HFF-Myc (cell line): ENCODE data around the gene CYP27A1.

Source experiments
- DNase-seq: peaks from one replicate; pipeline ENCODE4 v3.0.0-alpha.2; 2011; ENCODE audit warnings: low read depth; ENCODE audit errors: extremely low read depth
- H3K4me3 ChIP-seq: replicated peaks from 2 replicates; pipeline ENCODE4 v1.5.1; 2011; ENCODE audit warnings: low read depth, mild to moderate bottlenecking, control low read depth, low read length
- TF ChIP-seq, protein P1 (sequence below): IDR thresholded peaks from 2 replicates; pipeline ENCODE4 v1.5.1; 2012; ENCODE audit warnings: mild to moderate bottlenecking, low read depth, low read length, control low read depth; ENCODE audit errors: missing control alignments

CYP27A1 gene

DNA sequence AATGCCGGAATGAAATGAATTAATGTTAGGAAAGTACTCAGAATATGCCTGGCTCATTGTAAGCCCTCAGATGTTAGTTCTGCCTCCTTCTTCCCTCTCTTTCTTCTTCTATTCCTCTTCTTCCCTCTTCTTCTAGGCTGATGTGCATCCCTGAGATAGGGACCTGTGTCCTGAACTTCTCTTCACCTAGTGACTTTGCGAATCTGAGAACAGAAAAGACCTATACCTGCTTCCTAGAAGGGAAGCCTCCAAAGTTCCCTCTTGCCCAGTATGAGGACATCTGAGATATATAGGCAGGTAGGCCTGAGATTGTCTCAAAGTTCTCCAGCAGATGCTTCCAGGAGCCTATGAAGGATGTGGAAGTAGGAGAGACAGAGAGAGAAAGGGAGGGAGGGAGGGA, 8.1 kb upstream of the CYP27A1 start:
- H3K4me3 ChIP-seq, result no peak overlapping the region
- TF ChIP-seq, protein P1, sequence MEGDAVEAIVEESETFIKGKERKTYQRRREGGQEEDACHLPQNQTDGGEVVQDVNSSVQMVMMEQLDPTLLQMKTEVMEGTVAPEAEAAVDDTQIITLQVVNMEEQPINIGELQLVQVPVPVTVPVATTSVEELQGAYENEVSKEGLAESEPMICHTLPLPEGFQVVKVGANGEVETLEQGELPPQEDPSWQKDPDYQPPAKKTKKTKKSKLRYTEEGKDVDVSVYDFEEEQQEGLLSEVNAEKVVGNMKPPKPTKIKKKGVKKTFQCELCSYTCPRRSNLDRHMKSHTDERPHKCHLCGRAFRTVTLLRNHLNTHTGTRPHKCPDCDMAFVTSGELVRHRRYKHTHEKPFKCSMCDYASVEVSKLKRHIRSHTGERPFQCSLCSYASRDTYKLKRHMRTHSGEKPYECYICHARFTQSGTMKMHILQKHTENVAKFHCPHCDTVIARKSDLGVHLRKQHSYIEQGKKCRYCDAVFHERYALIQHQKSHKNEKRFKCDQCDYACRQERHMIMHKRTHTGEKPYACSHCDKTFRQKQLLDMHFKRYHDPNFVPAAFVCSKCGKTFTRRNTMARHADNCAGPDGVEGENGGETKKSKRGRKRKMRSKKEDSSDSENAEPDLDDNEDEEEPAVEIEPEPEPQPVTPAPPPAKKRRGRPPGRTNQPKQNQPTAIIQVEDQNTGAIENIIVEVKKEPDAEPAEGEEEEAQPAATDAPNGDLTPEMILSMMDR, result no peak
- DNase-seq, result no peak

DNA sequence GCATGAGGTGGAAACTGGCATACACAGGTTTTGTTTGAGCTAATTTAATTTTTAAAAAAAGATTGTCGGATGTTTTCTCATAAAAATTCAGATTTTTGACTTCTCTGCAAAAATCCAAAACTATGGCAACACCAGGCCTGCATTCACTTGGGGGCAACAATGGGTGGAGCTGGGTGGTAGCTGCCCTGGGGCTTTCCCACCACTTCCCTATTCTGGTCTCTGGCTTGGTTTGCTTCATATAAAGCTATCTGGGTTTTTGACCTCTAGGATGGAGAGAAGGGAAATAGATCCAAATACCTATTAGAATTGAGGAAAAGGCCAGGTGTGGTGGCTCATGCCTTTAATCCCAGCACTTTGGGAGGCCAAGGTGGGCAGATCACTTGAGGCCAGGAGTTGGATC, 5.5 kb upstream of the CYP27A1 start:
- no peak for DNase-seq
- TF ChIP-seq, protein P1, result no peak
- H3K4me3 ChIP-seq, result no peak overlapping the region

DNA sequence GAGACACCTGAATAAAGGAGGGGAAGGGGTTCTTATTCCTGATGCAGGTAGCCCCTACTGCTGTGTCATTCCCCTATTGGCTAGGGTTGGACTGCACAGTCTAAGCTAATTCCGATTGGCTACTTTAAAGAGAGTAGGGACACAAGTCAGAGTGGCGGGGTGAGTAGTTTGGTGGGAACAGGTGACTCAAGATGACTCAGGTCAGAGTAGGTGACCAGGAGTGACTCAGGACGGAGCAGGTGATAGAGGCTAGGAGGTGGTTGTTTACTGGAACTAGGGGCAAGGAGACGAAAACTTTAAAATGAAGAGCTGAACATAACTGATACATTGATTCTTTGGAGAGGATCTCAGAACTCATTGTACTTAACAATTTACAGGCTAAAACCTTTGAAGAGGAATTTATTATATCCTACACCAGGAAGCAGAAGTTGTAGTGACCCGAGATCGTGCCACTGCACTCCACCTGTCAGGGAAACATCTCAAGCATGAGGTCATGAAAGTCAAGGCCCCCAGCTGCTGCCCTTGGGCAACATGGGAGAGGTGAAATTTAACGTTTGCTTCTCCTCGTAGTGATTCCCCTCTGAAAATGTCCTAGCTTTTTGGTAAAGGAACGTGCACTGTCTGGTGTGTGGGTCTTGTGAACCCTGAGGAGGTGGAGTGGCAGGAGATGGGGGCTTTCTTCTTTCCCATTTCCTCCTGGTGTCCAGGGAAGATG, 4.5 kb upstream of the CYP27A1 start:
- H3K4me3 ChIP-seq, result no peak overlapping the region
- no peak for DNase-seq
- TF ChIP-seq, protein P1, result no peak

- TF ChIP-seq, protein P1, result no peak
- DNase-seq, result no peak
- H3K4me3 ChIP-seq, result no peak overlapping the region
Observed at GRCh38 chr2:218780046-218780445, 1.9 kb upstream of the CYP27A1 start.

DNA sequence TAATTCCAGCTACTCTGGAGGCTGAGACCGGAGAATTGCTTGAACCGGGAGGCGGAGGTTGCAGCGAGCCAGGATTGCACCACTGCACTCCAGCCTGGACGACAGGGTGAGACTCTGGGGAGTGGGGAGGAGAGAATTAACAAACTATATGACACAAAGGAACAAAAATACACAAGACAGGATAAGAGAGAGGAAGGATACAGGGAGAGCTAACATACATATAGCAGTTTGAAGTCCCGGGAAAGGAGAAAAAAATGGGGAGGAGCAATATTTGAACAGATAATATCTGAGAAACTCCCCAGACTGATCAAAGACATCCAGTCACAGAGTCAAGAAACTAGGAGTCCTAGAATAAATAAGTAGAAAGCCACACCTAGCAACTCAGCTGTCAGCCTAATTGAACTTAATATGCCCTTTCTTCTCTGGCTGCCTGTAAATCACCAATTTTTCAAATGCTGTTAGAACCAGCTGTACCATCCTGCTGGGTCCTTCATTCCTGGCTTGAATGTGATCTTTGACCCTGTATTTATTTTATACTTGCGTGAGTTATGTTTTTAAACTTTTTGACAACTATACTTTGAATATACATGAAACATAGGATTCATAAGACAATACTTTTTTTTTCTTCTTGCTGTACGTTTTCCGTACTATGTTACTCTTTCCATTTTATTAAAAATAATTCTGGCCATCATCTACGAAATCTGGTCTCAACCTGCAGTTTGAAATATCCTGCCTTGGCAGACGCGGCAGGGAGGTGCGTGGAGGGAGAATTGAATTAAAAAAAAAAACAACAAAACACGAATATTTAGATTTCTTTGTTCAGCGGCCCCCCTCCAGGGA, 876 bp upstream of the CYP27A1 start:
- DNase-seq, result no peak
- H3K4me3 ChIP-seq, result peak overlapping the region; percentile 42
- TF ChIP-seq, protein P1, result no peak

DNA sequence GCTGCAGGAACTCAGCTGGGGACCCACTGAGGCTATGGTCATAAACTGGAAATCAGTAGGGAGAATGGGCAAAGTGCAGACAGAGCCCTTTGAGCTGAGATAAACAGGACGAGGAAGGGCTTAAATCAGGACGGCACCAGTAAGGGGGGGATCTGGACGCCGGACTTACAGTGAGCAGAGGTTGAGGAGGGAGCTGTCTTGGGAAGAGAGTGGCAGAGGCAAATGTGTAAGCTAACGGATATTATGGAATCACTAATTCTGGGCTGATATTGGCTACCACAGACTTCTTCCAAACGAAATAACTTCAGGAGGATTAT, 539 bp downstream of the CYP27A1 start:
- no peak for DNase-seq
- TF ChIP-seq, protein P1, result no peak
- H3K4me3 ChIP-seq, result peak overlapping the region; percentile 42

DNA sequence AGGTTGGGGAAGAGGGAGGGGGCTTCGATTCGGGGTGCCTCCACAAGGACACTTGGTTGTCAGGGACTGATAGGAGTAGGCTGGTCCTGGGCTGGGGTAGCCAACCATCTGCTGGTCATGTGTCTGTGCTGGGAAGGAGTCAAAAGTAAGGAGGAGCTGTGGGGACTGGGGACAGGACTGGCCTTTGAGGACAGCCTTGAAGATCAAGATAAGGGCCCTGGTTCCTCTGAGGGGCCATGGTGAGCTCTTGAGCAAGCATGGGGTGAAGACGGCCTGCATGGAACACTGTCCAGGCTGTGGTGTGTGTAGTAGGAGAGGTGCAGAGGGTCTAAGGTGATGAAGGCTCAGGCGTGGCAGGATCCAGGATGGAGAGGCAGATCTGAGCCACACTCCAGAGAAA, 1.7 kb downstream of the CYP27A1 start:
- DNase-seq, result no peak
- H3K4me3 ChIP-seq, result no peak overlapping the region
- TF ChIP-seq, protein P1, result no peak
